Breast epithelium (tissue), 4 donors: ENCODE measurements around the gene TSN. TPM values are rescaled to one million over a fixed set of nuclear protein-coding genes. Genes with fewer than 3 reads are reported as not detected.
"Not testable (repeated sequence)": the region's sequence is repeated elsewhere in the genome, so short reads cannot be mapped to it uniquely, and the experiment has no call there.

ENCODE experiments used
- DNase-seq, 2 donors: peaks; one replicate each; pipeline ENCODE4 v3.0.0-alpha.2; 2019; ENCODE audit warnings: low spot score in 2 of 2
- H3K27ac ChIP-seq, 2 donors: fragments of 200-600 bp; sonication (generic) in 1 of 2; one replicate each; pipeline ENCODE4 v1.5.1; 2016 to 2019; ENCODE audit warnings: mild to moderate bottlenecking in 1 of 2
- H3K27me3 ChIP-seq, 2 donors: fragments of 200-600 bp; sonication (generic) in 1 of 2; one replicate each; pipeline versions ENCODE4 v1.5.1 to v1.6.0; 2017 to 2019; ENCODE audit warnings: control low read depth in 1 of 2, mild to moderate bottlenecking in 1 of 2
- H3K36me3 ChIP-seq: fragments of 200-600 bp; one replicate; pipeline ENCODE4 v1.5.1; 2019
- H3K4me1 ChIP-seq, 2 donors: fragments of 200-600 bp; sonication (generic); one replicate each; pipeline ENCODE4 v1.5.1; 2016 to 2019; ENCODE audit warnings: control low read depth in 1 of 2
- H3K4me3 ChIP-seq, 3 donors: fragments of 200-600 bp; sonication (generic); 1 replicate in 2 of 3; 2 replicates in 1 of 3; pipeline ENCODE4 v1.5.1; 2016 to 2019; ENCODE audit warnings: mild to moderate bottlenecking in 3 of 3, moderate library complexity in 2 of 3
- H3K9me3 ChIP-seq, 2 donors: fragments of 200-600 bp; sonication (generic) in 1 of 2; one replicate each; pipeline ENCODE4 v1.5.1; 2016 to 2019; ENCODE audit warnings: control low read depth in 1 of 2
- CTCF ChIP-seq, 3 donors: fragments of 450-650 bp; IDR thresholded peaks; one replicate each; pipeline ENCODE4 v1.5.1; 2016 to 2017; ENCODE audit warnings: antibody characterized with exemption in 3 of 3, mild to moderate bottlenecking in 3 of 3, moderate library complexity in 3 of 3
- POLR2A ChIP-seq: fragments of 450-650 bp; IDR thresholded peaks from one replicate; pipeline ENCODE4 v1.6.1; 2016; ENCODE audit warnings: antibody characterized with exemption, mild to moderate bottlenecking, moderate library complexity
- POLR2AphosphoS5 ChIP-seq, 3 donors: sonication (generic); formaldehyde crosslinking; IDR thresholded peaks; one replicate each; pipeline ENCODE4 v1.6.1; 2017; ENCODE audit warnings: antibody characterized with exemption in 3 of 3
- intact Hi-C: fragments of 100-400 bp; cut with DNase I; formaldehyde crosslinking; loops from one replicate; pipeline ENCODE4 v1.15.1; 2023; ENCODE audit warnings: low total_unique reads
- total RNA-seq, 3 donors: library from RNA; depleted of rRNA; stranded (reverse); fragments of >200 nt; gene quantifications; one replicate each; pipeline ENCODE4 v1.1.0, GENCODE V29; 2016

Gene TSN
- total RNA-seq, 3 donors from 2014 or later, result 35.1 to 55.8 (median 42.7) TPM

- Histone ChIP-seq H3K36me3 (no peaks in the 10 kb centered on the region), H3K27ac (no peak overlapping the region), H3K4me1 (no peaks in the 10 kb centered on the region), H3K4me3 (no peak overlapping the region), H3K27me3 (no peaks in the 10 kb centered on the region), H3K9me3 (peaks cover 0 to 8% of the 10 kb centered on the region in 2 donors)
- no peak for TF ChIP-seq CTCF (IDR thresholded peaks at IDR 0.05)
- no peak for TF ChIP-seq POLR2A
- no peak for TF ChIP-seq POLR2AphosphoS5 (IDR thresholded peaks at IDR 0.05)
- intact Hi-C loops, result no loop called here
- no peak for DNase-seq
Observed at GRCh38 chr2:121816797-121817196, 61.3 kb downstream of the TSN start.

- H3K4me1 ChIP-seq, intact Hi-C loops, H3K4me3 ChIP-seq, H3K27ac ChIP-seq, H3K36me3 ChIP-seq, H3K9me3 ChIP-seq, DNase-seq, H3K27me3 ChIP-seq: not testable (repeated sequence)
Observed at GRCh38 chr2:121817304-121817703, 61.9 kb downstream of the TSN start.

Other genes with a start within 250 kb of the TSN start
- not detected for gene RNU4ATAC, start 224.8 kb upstream of the TSN start, total RNA-seq
- 100 to 1,000 TPM in 1 of 3 donors, 10 to 100 TPM in 2; 80.3 to 106 (median 98.7) TPM for gene CLASP1, start 106.2 kb upstream of the TSN start, total RNA-seq
- gene NIFK, start 18.8 kb upstream of the TSN start, total RNA-seq, result 10 to 100 TPM; 33.9 to 45.6 (median 39.1) TPM